Hematopoietic multipotent progenitor cell treated with erythropoietin and hydrocortisone succinate and interleukin-3 and kit ligand, for 8 days (in vitro differentiated cells): ENCODE measurements around the gene RERG.
A peak's percentile ranks its signal among the peaks of the same experiment; 100 is the strongest.
"Not testable (repeated sequence)": the region's sequence is repeated elsewhere in the genome, so short reads cannot be mapped to it uniquely, and the experiment has no call there.

Source experiments
- DNase-seq: peaks from one replicate; pipeline ENCODE4 v3.0.0-alpha.2; 2015

RERG gene

GRCh38 chr12:15220915-15221885 is at the start of gene RERG:
TSS of gene RERG (minus strand) at chr12:15221417. CDS start at chr12:15217489, 3,928 bp downstream.
- peak; percentile 68 for DNase-seq

DNA sequence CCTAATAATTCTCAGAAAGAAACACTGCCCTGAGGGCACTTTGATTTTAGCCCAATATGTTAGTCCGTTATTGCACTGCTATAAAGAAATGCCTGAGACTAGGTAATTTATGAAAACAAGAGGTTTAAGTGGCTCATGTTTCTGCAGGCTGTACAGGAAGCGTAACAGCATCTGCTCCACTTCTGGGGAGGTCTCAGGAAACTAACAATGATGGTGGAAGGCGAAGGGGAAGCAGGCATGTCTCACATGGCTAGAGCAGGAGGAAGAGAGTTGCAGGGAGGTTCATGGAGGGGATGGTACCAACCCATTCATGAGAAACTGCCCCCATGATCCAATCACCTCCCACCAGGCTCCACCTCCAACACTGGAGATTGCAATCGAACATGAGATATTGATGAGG is 49.4 kb upstream of the RERG start:
- no peak for DNase-seq

- DNase-seq = peak; percentile 67
Measured at GRCh38 chr12:15268927-15269552, 47.8 kb upstream of the RERG start.

GRCh38 chr12:15268309-15268708 is 47.1 kb upstream of the RERG start:
- no peak for DNase-seq

DNA sequence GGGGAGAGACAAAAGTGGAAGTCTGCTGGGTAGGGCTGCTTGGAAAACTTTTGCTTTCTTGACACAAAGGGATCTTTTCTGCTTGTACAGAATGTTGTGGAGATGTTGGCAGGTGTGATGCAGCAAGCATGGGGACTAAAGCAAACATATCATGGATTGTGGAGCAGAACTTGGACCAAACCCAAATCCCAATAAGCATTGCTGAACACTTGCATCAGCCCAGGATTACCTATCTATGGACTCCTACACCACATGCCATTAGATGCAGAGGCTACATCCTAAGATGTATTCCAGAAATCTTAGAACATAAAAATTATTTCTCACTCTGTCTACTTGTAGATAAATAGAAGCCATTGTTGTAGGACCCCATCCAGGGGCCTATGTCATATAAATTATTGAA is 44.7 kb upstream of the RERG start:
- DNase-seq = no peak

GRCh38 chr12:15256761-15257160 is 35.5 kb upstream of the RERG start:
- DNase-seq = no peak

GRCh38 chr12:15253990-15254389 is 32.8 kb upstream of the RERG start:
- no peak for DNase-seq

DNA sequence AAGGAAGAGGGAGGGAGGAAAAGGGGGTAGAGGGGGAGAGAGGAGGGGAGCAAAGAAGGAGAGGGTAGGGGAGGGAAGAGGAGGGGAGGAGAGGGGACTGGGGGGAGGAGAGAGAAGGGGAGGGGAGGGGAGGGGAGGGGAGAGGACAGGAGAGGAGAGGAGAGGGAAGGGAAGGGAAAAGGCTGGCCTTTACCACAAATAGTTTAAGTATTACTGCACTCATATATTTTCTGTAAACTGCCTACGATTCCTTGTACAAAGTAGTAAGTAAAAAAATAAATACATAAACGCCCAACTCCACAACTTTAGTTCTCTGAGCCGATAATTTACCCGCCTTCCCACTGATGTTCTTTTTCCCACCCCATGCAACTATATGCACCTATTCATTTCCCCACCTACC is 23.7 kb upstream of the RERG start:
- no peak for DNase-seq

- DNase-seq = no peak
Measured at GRCh38 chr12:15244341-15244740, 23.1 kb upstream of the RERG start.

DNA sequence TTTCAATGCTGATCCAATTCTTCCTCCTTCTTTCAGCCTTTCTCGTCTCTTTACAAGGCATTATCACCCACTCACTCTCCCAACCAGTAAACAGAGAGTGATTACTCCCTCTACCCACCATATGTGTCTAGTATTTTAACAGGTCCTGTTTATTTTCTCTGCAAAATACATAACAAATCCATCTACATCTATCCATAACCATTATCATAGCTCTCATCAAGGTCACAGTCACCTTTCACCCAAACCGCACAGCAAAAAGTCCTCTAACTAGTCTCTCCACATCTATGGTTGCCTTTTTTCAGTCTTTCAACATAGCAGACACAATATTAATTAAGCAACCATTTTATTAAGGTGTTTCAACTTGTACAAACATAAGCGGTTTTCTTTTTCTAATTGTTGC is 21.9 kb upstream of the RERG start:
- no peak for DNase-seq

DNA sequence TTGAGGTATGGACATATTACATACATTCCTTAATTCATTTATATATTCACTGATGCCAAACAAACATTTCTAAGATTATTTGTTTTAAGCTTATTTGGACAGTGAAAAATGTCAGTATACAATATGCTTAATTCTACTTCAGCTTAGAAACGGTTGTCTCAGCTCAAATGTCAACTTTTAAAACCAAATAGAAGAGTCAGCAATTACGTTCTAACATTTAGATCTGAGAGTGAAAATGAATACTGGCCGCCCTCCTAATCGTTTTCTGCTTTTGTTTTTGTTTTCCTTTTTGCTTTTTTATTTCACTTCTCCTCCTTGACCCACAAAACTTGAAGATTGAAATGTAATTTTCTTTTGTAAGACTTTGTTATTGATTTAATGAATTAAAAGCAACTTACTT is 19.7 kb upstream of the RERG start:
- no peak for DNase-seq

GRCh38 chr12:15234508-15234907 is 13.3 kb upstream of the RERG start:
- DNase-seq = no peak

GRCh38 chr12:15234011-15234410 is 12.8 kb upstream of the RERG start:
- no peak for DNase-seq

- no peak for DNase-seq
Measured at GRCh38 chr12:15232959-15233358, 11.7 kb upstream of the RERG start.

DNA sequence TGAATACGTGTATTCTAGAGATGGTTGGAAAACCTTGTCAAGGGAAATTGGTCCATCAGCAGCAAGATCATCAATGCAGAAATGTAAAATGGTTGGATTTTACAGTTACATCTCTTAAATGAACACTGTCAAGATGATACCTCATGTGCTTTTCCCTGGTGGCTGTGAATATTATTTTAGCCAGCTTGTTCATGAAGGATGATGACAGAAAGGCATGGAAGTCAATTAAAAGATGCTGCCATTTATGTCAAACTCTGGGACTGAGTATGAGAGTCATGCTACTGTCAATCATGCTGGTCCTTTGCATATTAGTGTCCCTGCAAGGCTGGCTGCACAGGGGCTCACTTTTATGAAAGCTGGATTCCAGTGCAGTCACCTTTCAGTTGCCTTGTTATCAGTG is 10.3 kb upstream of the RERG start:
- no peak for DNase-seq

DNA sequence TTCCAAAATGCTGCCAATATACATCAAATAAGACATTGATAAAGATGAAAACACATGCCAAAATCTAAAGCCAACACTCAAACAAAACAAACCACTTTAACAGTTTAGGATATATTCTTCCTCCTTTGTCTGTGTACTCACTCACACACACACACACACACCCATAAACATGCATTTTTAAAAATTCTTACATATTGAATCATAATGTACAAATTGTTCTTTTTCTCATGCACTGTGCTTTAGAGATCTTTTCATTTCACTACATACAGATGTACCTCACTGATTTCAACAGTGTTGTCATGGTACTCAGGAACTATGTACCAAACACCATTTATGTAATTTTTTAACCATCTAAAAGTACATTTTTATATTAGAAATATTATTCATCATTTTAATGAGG is 9.5 kb upstream of the RERG start:
- no peak for DNase-seq

- no peak for DNase-seq
Measured at GRCh38 chr12:15230137-15230536, 8.9 kb upstream of the RERG start.

- peak; percentile 52 for DNase-seq
Measured at GRCh38 chr12:15227004-15227679, 5.9 kb upstream of the RERG start.

- not testable (repeated sequence) for DNase-seq
Measured at GRCh38 chr12:15225863-15226218, 4.6 kb upstream of the RERG start.

DNA sequence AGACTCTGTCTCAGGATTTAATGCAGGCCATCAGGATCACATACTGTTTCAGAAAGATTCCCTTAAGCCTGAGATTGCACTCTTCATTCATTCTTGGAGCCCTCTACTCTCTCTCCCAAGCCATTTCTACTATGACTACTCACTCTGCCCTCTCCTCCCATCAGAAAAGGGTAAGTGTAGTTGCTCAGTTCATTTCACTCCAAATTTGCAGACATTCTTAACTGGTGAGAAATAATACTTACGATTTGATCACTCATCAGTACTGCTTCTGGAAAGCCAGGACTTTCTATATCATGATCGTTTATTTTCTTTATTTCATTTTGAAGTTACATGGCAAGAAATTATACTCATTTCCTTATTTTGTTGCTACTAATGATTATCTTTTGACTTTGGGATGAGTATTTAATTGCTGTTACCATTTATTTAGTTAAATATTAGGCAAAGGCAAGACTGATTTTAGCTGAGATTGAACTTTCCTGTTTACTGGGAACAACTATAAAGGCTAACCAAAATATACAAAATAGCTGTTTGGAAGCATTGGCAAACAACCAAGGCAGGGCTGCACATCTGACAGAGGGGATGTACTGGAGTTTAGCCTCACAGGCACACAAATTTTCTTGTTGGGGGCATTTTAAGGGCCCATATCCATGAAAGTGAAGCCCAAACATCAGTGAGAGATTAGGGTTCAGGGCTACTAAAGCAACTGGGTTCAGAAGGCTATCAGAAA is 4.1 kb upstream of the RERG start:
- DNase-seq = no peak

GRCh38 chr12:15222219-15222618 is 1.0 kb upstream of the RERG start:
- DNase-seq = no peak

- no peak for DNase-seq
Measured at GRCh38 chr12:15220451-15220850, 766 bp downstream of the RERG start.

DNA sequence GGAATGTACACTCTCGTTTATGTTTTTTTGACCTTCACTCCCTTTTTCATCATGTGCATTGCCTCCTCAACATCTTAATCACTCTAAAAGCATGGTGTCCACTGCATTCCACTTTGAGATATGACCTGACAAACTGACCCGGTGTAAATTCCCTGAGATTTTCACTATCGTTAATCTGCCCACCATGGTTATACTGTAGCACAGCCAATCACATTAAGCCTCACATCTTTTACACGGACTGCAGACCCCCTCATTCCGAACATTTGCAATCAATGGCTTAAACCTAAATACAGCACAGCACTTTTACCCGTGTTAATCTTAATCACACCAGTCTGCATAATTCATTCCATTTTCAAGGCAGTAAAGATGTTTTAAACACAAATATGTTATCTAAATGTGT is 2.4 kb downstream of the RERG start:
- no peak for DNase-seq
